A549 (cell line): ENCODE data around the gene MED13L.

Source experiments
- BHLHE40 ChIP-seq: IDR thresholded peaks from 2 replicates; pipeline ENCODE4 v1.6.1; 2012; ENCODE audit warnings: low read depth, low read length, inconsistent platforms
- CBX8 ChIP-seq: fragments of 200-600 bp; sonication (generic); IDR thresholded peaks from 2 replicates; pipeline ENCODE4 v1.6.1; 2016
- CHD4 ChIP-seq: fragments of 200-600 bp; sonication (generic); IDR thresholded peaks from 2 replicates; pipeline ENCODE4 v1.6.1; 2016; ENCODE audit warnings: antibody characterized with exemption, mild to moderate bottlenecking, borderline replicate concordance
- EP300 ChIP-seq, 2 experiments: fragments of >200 bp; sonication (Bioruptor Twin); formaldehyde crosslinking; IDR thresholded peaks; 2 replicates in 1 of 2; 3 replicates in 1 of 2; pipeline ENCODE4 v1.6.1; 2016 to 2017
- HOXA7 ChIP-seq: fragments of 250-450 bp; sonication (Bioruptor Pico); IDR thresholded peaks from 2 replicates; pipeline ENCODE4 v1.5.0; 2020; ENCODE audit warnings: mild to moderate bottlenecking, moderate library complexity
- KDM5A ChIP-seq: fragments of 200-600 bp; sonication (generic); IDR thresholded peaks from 2 replicates; pipeline ENCODE4 v1.6.1; 2016; ENCODE audit warnings: antibody characterized with exemption, mild to moderate bottlenecking
- NFE2L2 ChIP-seq: fragments of 150-350 bp; conservative IDR thresholded peaks from 2 replicates; pipeline ENCODE4 v1.6.1; 2014; ENCODE audit warnings: low read length
- POLR2A ChIP-seq: IDR thresholded peaks from 2 replicates; pipeline ENCODE4 v1.6.1; 2012; ENCODE audit warnings: mild to moderate bottlenecking, low read length
- POLR2AphosphoS2 ChIP-seq: conservative IDR thresholded peaks from 2 replicates; pipeline ENCODE4 v1.6.1; 2012; ENCODE audit warnings: low read length, improper control_type of control experiment, inconsistent platforms
- RCOR1 ChIP-seq: fragments of 150-350 bp; IDR thresholded peaks from 2 replicates; pipeline ENCODE4 v1.6.1; 2014; ENCODE audit warnings: antibody characterized with exemption, low read length, low read depth
- SREBF2 ChIP-seq: fragments of 450-650 bp; IDR thresholded peaks from 2 replicates; pipeline ENCODE4 v1.6.1; 2014; ENCODE audit warnings: mild to moderate bottlenecking, moderate library complexity
- TF ChIP-seq, protein P1 (sequence below): fragments of >200 bp; sonication (Bioruptor Twin); formaldehyde crosslinking; IDR thresholded peaks from 3 replicates; pipeline ENCODE4 v1.5.1; 2016
- TF ChIP-seq, protein P2 (sequence below): IDR thresholded peaks from 2 replicates; pipeline ENCODE4 v1.6.1; 2012

DNA sequence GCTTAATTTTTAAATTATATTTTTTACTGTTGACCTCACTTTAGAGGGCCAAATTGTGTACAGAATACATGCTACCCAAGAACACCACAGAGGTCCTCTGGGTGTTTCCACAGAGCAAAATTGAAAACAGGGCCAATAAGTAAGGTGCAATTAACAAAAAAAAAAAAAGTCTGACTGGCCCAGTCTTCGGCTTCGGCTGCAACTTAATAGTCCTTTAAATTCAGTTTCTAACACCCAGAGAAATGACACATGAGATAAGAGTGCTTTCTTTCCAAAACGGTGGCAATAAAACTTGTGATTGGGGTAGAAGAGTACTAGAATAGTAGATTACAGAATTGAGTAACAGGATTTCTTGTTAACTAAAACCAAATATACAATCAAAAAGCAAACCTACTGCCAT, 81.3 kb downstream of the MED13L start:
- TF ChIP-seq CHD4 = no peak
- no peak for TF ChIP-seq POLR2A
- TF ChIP-seq, protein P1, sequence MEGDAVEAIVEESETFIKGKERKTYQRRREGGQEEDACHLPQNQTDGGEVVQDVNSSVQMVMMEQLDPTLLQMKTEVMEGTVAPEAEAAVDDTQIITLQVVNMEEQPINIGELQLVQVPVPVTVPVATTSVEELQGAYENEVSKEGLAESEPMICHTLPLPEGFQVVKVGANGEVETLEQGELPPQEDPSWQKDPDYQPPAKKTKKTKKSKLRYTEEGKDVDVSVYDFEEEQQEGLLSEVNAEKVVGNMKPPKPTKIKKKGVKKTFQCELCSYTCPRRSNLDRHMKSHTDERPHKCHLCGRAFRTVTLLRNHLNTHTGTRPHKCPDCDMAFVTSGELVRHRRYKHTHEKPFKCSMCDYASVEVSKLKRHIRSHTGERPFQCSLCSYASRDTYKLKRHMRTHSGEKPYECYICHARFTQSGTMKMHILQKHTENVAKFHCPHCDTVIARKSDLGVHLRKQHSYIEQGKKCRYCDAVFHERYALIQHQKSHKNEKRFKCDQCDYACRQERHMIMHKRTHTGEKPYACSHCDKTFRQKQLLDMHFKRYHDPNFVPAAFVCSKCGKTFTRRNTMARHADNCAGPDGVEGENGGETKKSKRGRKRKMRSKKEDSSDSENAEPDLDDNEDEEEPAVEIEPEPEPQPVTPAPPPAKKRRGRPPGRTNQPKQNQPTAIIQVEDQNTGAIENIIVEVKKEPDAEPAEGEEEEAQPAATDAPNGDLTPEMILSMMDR = no peak
- no peak for TF ChIP-seq HOXA7 (CRISPR knock-in tag)
- no peak for TF ChIP-seq EP300 (IDR thresholded peaks at IDR 0.05)
- no peak for TF ChIP-seq KDM5A
- TF ChIP-seq RCOR1 = no peak
- TF ChIP-seq, protein P2, sequence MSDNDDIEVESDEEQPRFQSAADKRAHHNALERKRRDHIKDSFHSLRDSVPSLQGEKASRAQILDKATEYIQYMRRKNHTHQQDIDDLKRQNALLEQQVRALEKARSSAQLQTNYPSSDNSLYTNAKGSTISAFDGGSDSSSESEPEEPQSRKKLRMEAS = no peak
- no peak for TF ChIP-seq POLR2AphosphoS2
- no peak for TF ChIP-seq CBX8
- TF ChIP-seq NFE2L2 = no peak
- TF ChIP-seq BHLHE40 = no peak
- TF ChIP-seq SREBF2 = no peak
